Measurements from ENCODE around the gene AMBP. TPM values are rescaled to one million over a fixed set of nuclear protein-coding genes. Genes with fewer than 3 reads are reported as not detected.

AMBP gene
- total and polyA plus RNA-seq, 2 of the 13 experiments (the other 11 are each of a cell fraction or from before 2014, with no cell fraction given): 1,510 to 2,580 TPM

GRCh38 chr9:114124666-114125475, 46.8 kb upstream of the AMBP start:
- H3K4me3 ChIP-seq (replicated peaks in 1 of 3; ENCODE audit: insufficient read depth in 1 of 3, low read depth in 2 of 3, low read length in 3 of 3): no peak overlapping the region
- H3K36me3 ChIP-seq (replicated peaks in 1 of 2; ENCODE audit: control insufficient read depth in 1 of 2, insufficient read depth in 2 of 2, low read length in 2 of 2): no peaks in the 10 kb centered on the region
- ChIA-PET POLR2A (interaction anchor here (1.2 kb wide), 1 partner anchor 50 kb away, joined by 3 read pairs; no protein-coding TSS in a partner anchor), CTCF (ENCODE audit: low intra/inter-chr PET ratio, low total read pairs) (no interaction called here)
- DNase-seq (ENCODE audit: low spot score) (no peak), FAIRE-seq (no peak), ATAC-seq (no peak)
- intact Hi-C loops (cut with micrococcal nuclease; ENCODE audit: unreplicated experiment): no loop called here
- H4K20me1 ChIP-seq (ENCODE audit: insufficient read depth, low read length): no peaks in the 10 kb centered on the region
- H3K79me2 ChIP-seq (ENCODE audit: insufficient read depth, low read length): no peaks in the 10 kb centered on the region
- peaks cover 63% of the 10 kb centered on the region for H3K4me1 ChIP-seq (ENCODE audit: insufficient read depth, low read length)
- BruUV-seq (replicated peaks): no TSS peak
- no peak overlapping the region for H3K4me2 ChIP-seq (ENCODE audit: low read depth, low read length)
- H3K27ac ChIP-seq (ENCODE audit: extremely low read length, insufficient read depth, low read length): no peak overlapping the region
- no peaks in the 10 kb centered on the region for H3K27me3 ChIP-seq (ENCODE audit: control insufficient read depth in 1 of 2, insufficient read depth in 2 of 2, low read length in 2 of 2)
- no peak overlapping the region for H2AFZ ChIP-seq (ENCODE audit: low read length)
- peaks cover 8% of the 10 kb centered on the region; the same call in 1 of the 2 replicates for H3K9me3 ChIP-seq (ENCODE audit: low read length)
- H3K9ac ChIP-seq (ENCODE audit: insufficient read depth, low read depth, low read length): no peak overlapping the region
- TF ChIP-seq ZMYM3 (CRISPR knock-in tag; IDR thresholded peaks at IDR 0.05) (0 out of 2 replicates have a peak, but pooled peaks have one; percentile 30), ZNF768 (CRISPR knock-in tag; IDR thresholded peaks at IDR 0.05) (peak; percentile 93), SKI (IDR thresholded peaks at IDR 0.05; ENCODE audit: partially characterized antibody) (no peak), KLF13 (CRISPR knock-in tag; IDR thresholded peaks at IDR 0.05) (no peak)
- WGBS (ENCODE audit: low lambda C conversion rate): 86% methylated on average over 9 of the region's 13 CpGs
- in situ Hi-C loops (cut with HindIII; ENCODE audit: extremely low pct_ligation_motif_present, low pct_unique_long_range_greater_than_20kb): no loop called here

GRCh38 chr9:114124138-114124537, 46.0 kb upstream of the AMBP start:
- Histone ChIP-seq H3K4me2 (ENCODE audit: low read depth, low read length) (peak overlapping the region; percentile 59), H3K27me3 (ENCODE audit: control insufficient read depth in 1 of 2, insufficient read depth in 2 of 2, low read length in 2 of 2) (no peaks in the 10 kb centered on the region), H3K4me1 (ENCODE audit: insufficient read depth, low read length) (peaks cover 67% of the 10 kb centered on the region), H3K9ac (ENCODE audit: insufficient read depth, low read depth, low read length) (0 out of 2 replicates have a peak overlapping the region, but pooled peaks have one; percentile 7), H3K4me3 (replicated peaks in 1 of 3; ENCODE audit: insufficient read depth in 1 of 3, low read depth in 2 of 3, low read length in 3 of 3) (no peak overlapping the region), H3K79me2 (ENCODE audit: insufficient read depth, low read length) (no peaks in the 10 kb centered on the region), H4K20me1 (ENCODE audit: insufficient read depth, low read length) (no peaks in the 10 kb centered on the region), H3K36me3 (replicated peaks in 1 of 2; ENCODE audit: control insufficient read depth in 1 of 2, insufficient read depth in 2 of 2, low read length in 2 of 2) (no peaks in the 10 kb centered on the region), H3K27ac (ENCODE audit: extremely low read length, insufficient read depth, low read length) (peak overlapping the region; percentile 58), H2AFZ (ENCODE audit: low read length) (no peak overlapping the region), H3K9me3 (ENCODE audit: low read length) (peaks cover 8% of the 10 kb centered on the region; the same call in 1 of the 2 replicates)
- TF ChIP-seq PPARG (CRISPR knock-in tag; conservative IDR thresholded peaks at IDR 0.05) (peak; percentile 60), ZNF562 (CRISPR knock-in tag; IDR thresholded peaks at IDR 0.05; ENCODE audit: borderline replicate concordance) (no peak), ZFP36 (IDR thresholded peaks at IDR 0.05; ENCODE audit: borderline replicate concordance, low read depth, low read length, partially characterized antibody) (no peak), ZNF614 (CRISPR knock-in tag; IDR thresholded peaks at IDR 0.05; ENCODE audit: borderline replicate concordance) (no peak), MEIS2 (CRISPR knock-in tag; IDR thresholded peaks at IDR 0.05) (no peak), ARNTL (CRISPR knock-in tag; IDR thresholded peaks at IDR 0.05) (peak; percentile 2; the same call in 1 of the 2 replicates), KAT7 (CRISPR knock-in tag; IDR thresholded peaks at IDR 0.05; ENCODE audit: borderline replicate concordance) (no peak), MXD1 (CRISPR knock-in tag; IDR thresholded peaks at IDR 0.05) (0 out of 2 replicates have a peak, but pooled peaks have one; percentile 12), ZNF263 (CRISPR knock-in tag; IDR thresholded peaks at IDR 0.05) (peak; percentile 87), ZMYM4 (CRISPR knock-in tag; IDR thresholded peaks at IDR 0.05) (0 out of 2 replicates have a peak, but pooled peaks have one; percentile 35)
- intact Hi-C loops (cut with micrococcal nuclease; ENCODE audit: unreplicated experiment) (no loop called here), in situ Hi-C loops (cut with HindIII; ENCODE audit: extremely low pct_ligation_motif_present, low pct_unique_long_range_greater_than_20kb) (no loop called here)
- POLR2A ChIA-PET: interaction anchor here (0.8 to 2.5 kb wide), 4 partner anchors 14 to 51 kb away, joined by 3 to 9 read pairs (median 6); no protein-coding TSS in a partner anchor
- no peak for FAIRE-seq
- no peak for ATAC-seq
- no TSS peak for BruUV-seq (replicated peaks)
- WGBS (ENCODE audit: low lambda C conversion rate): 38% methylated on average over 1 of the region's 1 CpG
- no peak for DNase-seq (ENCODE audit: low spot score)
- CTCF ChIA-PET (ENCODE audit: low intra/inter-chr PET ratio, low total read pairs): no interaction called here
